Neural cell (in vitro differentiated cells): Measurements from ENCODE around the gene SND1.

Experiments
- CTCF ChIP-seq: fragments of 450-650 bp; IDR thresholded peaks from 2 replicates; pipeline ENCODE4 v1.5.1; 2014; ENCODE audit warnings: antibody characterized with exemption, mild to moderate bottlenecking, moderate library complexity; ENCODE audit not compliant: poor library complexity, severe bottlenecking
- EP300 ChIP-seq: fragments of 450-650 bp; conservative IDR thresholded peaks from 2 replicates; pipeline ENCODE4 v1.6.1; 2014; ENCODE audit warnings: antibody characterized with exemption, mild to moderate bottlenecking, moderate library complexity; ENCODE audit not compliant: poor library complexity, severe bottlenecking
- EZH2 ChIP-seq: fragments of 200-600, 300-800 bp; shearing (Covaris generic), sonication (generic); IDR thresholded peaks from 2 replicates; pipeline ENCODE4 v1.6.1; 2014; ENCODE audit warnings: antibody characterized with exemption, low read length, borderline replicate concordance, mild to moderate bottlenecking; ENCODE audit not compliant: insufficient read depth, poor library complexity, severe bottlenecking
- POLR2AphosphoS5 ChIP-seq: IDR thresholded peaks from 2 replicates; pipeline ENCODE4 v1.6.1; 2012

- TF ChIP-seq EZH2 (no peak), CTCF (no peak), EP300 (no peak), POLR2AphosphoS5 (no peak)
Measured at GRCh38 chr7:128010391-128011127, 358.6 kb downstream of the SND1 start.
